ENCODE data around the gene PDE11A. TPM values are rescaled to one million over a fixed set of nuclear protein-coding genes. Genes with fewer than 3 reads are reported as not detected.

The PDE11A gene
- total and polyA plus RNA-seq, 2 experiments from 2014 or later, result 0.08 to 0.73 TPM

DNA sequence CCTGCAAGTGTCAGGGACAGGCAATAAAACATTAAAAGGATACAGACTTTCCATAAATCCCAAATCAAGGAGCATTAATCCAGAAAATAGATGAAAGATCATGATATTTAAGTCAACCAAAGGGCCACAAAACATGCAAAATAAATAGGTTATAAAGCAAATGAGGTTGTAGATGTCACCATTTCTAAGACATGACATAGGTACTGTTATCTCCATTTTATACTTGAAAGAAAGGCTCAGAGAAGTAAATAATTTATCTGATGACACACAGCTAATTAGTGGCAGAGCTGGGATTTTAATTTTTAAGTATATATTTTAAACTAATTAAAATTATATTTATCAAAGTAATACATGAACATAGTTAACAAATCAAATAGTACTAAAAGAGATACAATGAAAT lies 378.2 kb downstream of the PDE11A start (continued):
- TF ChIP-seq, protein P1, sequence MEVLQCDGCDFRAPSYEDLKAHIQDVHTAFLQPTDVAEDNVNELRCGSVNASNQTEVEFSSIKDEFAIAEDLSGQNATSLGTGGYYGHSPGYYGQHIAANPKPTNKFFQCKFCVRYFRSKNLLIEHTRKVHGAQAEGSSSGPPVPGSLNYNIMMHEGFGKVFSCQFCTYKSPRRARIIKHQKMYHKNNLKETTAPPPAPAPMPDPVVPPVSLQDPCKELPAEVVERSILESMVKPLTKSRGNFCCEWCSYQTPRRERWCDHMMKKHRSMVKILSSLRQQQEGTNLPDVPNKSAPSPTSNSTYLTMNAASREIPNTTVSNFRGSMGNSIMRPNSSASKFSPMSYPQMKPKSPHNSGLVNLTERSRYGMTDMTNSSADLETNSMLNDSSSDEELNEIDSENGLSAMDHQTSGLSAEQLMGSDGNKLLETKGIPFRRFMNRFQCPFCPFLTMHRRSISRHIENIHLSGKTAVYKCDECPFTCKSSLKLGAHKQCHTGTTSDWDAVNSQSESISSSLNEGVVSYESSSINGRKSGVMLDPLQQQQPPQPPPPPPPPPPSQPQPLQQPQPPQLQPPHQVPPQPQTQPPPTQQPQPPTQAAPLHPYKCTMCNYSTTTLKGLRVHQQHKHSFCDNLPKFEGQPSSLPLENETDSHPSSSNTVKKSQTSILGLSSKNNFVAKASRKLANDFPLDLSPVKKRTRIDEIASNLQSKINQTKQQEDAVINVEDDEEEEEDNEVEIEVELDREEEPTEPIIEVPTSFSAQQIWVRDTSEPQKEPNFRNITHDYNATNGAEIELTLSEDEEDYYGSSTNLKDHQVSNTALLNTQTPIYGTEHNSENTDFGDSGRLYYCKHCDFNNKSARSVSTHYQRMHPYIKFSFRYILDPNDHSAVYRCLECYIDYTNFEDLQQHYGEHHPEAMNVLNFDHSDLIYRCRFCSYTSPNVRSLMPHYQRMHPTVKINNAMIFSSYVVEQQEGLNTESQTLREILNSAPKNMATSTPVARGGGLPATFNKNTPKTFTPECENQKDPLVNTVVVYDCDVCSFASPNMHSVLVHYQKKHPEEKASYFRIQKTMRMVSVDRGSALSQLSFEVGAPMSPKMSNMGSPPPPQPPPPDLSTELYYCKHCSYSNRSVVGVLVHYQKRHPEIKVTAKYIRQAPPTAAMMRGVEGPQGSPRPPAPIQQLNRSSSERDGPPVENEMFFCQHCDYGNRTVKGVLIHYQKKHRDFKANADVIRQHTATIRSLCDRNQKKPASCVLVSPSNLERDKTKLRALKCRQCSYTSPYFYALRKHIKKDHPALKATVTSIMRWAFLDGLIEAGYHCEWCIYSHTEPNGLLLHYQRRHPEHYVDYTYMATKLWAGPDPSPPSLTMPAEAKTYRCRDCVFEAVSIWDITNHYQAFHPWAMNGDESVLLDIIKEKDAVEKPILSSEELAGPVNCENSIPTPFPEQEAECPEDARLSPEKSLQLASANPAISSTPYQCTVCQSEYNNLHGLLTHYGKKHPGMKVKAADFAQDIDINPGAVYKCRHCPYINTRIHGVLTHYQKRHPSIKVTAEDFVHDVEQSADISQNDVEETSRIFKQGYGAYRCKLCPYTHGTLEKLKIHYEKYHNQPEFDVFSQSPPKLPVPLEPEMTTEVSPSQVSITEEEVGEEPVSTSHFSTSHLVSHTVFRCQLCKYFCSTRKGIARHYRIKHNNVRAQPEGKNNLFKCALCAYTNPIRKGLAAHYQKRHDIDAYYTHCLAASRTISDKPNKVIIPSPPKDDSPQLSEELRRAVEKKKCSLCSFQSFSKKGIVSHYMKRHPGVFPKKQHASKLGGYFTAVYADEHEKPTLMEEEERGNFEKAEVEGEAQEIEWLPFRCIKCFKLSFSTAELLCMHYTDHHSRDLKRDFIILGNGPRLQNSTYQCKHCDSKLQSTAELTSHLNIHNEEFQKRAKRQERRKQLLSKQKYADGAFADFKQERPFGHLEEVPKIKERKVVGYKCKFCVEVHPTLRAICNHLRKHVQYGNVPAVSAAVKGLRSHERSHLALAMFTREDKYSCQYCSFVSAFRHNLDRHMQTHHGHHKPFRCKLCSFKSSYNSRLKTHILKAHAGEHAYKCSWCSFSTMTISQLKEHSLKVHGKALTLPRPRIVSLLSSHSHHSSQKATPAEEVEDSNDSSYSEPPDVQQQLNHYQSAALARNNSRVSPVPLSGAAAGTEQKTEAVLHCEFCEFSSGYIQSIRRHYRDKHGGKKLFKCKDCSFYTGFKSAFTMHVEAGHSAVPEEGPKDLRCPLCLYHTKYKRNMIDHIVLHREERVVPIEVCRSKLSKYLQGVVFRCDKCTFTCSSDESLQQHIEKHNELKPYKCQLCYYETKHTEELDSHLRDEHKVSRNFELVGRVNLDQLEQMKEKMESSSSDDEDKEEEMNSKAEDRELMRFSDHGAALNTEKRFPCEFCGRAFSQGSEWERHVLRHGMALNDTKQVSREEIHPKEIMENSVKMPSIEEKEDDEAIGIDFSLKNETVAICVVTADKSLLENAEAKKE (CRISPR knock-in tag; IDR thresholded peaks at IDR 0.05), result no peak
- TF ChIP-seq EZH2phosphoT487 (IDR thresholded peaks at IDR 0.05; ENCODE audit: unreplicated experiment) (no peak), POLR2AphosphoS5 (IDR thresholded peaks at IDR 0.05; ENCODE audit: low read depth) (no peak)

DNA sequence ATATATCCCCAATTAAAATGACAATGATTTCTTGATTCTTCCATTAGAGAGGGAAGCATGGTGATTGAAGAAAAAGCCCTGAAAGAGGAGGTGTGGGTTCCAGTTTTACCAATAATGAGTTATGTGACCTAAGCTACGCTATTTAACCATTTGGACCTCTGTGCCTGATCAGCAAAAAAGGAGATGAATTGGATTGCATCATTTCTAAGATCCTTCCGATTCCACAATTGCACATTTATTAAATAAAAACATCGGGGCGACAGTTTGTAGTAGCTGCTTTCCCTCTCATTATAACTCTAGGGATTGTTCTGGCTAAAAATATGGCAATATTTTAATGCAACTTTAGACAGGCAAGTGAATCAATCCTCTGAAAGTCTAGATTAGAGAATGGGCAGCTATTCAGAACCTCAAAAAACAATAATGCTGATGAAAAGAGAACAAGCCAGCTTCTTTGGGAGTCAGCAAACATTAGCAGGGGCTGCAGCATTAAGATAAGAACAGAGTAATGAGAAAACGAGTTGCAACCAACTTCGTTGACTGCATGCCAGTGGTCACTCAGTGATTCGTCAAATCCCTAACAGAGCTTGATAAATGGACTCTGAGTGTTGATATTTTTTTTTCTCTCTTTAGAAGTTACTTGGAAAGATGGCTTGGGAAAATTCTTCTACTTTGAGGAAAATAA lies 378.8 kb downstream of the PDE11A start:
- no peak for ATAC-seq
- H3K27me3 ChIP-seq (ENCODE audit: insufficient read depth), result no peaks in the 10 kb centered on the region
- no peak overlapping the region for H3K4me2 ChIP-seq
- H3K79me2 ChIP-seq (replicated peaks; ENCODE audit: insufficient read depth), result no peaks in the 10 kb centered on the region
- H3K4me3 ChIP-seq, result no peak overlapping the region
- Mint-ChIP-seq H3K36me3 (ENCODE audit: low read depth) (no peaks in the 10 kb centered on the region), H3K27ac (no peak overlapping the region), H3K27me3 (ENCODE audit: insufficient read depth, low read depth, poor library complexity) (peaks cover 3% of the 10 kb centered on the region), H3K9me3 (no peaks in the 10 kb centered on the region), H3K4me1 (peaks cover 7% of the 10 kb centered on the region; the same call in 2 of the 3 replicates), H3K4me3 (no peak overlapping the region)
- H3K36me3 ChIP-seq (ENCODE audit: insufficient read depth), result no peaks in the 10 kb centered on the region
- DNase-seq (ENCODE audit: low spot score), result no peak
- 0 out of 2 replicates have a peak, but pooled peaks cover 6% of the 10 kb centered on the region for H3K4me1 ChIP-seq (ENCODE audit: insufficient read depth)
- H4K20me1 ChIP-seq (replicated peaks; ENCODE audit: insufficient read depth), result no peaks in the 10 kb centered on the region
- H3K27ac ChIP-seq (ENCODE audit: low read depth), result no peak overlapping the region
- H3F3A ChIP-seq (replicated peaks; ENCODE audit: low read depth), result no peaks in the 10 kb centered on the region
- no peaks in the 10 kb centered on the region; the same call in 1 of the 2 replicates for H3K9me2 ChIP-seq (ENCODE audit: insufficient read depth)
- H2AFZ ChIP-seq, result no peak overlapping the region
- TF ChIP-seq, protein P2, sequence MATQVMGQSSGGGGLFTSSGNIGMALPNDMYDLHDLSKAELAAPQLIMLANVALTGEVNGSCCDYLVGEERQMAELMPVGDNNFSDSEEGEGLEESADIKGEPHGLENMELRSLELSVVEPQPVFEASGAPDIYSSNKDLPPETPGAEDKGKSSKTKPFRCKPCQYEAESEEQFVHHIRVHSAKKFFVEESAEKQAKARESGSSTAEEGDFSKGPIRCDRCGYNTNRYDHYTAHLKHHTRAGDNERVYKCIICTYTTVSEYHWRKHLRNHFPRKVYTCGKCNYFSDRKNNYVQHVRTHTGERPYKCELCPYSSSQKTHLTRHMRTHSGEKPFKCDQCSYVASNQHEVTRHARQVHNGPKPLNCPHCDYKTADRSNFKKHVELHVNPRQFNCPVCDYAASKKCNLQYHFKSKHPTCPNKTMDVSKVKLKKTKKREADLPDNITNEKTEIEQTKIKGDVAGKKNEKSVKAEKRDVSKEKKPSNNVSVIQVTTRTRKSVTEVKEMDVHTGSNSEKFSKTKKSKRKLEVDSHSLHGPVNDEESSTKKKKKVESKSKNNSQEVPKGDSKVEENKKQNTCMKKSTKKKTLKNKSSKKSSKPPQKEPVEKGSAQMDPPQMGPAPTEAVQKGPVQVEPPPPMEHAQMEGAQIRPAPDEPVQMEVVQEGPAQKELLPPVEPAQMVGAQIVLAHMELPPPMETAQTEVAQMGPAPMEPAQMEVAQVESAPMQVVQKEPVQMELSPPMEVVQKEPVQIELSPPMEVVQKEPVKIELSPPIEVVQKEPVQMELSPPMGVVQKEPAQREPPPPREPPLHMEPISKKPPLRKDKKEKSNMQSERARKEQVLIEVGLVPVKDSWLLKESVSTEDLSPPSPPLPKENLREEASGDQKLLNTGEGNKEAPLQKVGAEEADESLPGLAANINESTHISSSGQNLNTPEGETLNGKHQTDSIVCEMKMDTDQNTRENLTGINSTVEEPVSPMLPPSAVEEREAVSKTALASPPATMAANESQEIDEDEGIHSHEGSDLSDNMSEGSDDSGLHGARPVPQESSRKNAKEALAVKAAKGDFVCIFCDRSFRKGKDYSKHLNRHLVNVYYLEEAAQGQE (IDR thresholded peaks at IDR 0.05; ENCODE audit: unreplicated experiment), result no peak
- TF ChIP-seq, protein P1 (CRISPR knock-in tag; IDR thresholded peaks at IDR 0.05), result no peak
- no peak for TF ChIP-seq JUNB (IDR thresholded peaks at IDR 0.05; ENCODE audit: unreplicated experiment)
